Testis (tissue), 2 donors: ENCODE measurements around the gene LCT.

Experiments used
- POLR2A ChIP-seq: fragments of 450-650 bp; IDR thresholded peaks from one replicate; pipeline ENCODE4 v1.6.1; 2017; ENCODE audit warnings: antibody characterized with exemption, mild to moderate bottlenecking, moderate library complexity
- TF ChIP-seq, protein P1 (sequence below), 3 experiments: fragments of 450-650 bp in 2 of 3; fragments of 200-600 bp in 1 of 3; sonication (generic) in 1 of 3; IDR thresholded peaks; one replicate each; pipeline ENCODE4 v1.5.1; 2016 to 2019; ENCODE audit warnings: antibody characterized with exemption in 3 of 3, mild to moderate bottlenecking in 2 of 3, moderate library complexity in 1 of 3

DNA sequence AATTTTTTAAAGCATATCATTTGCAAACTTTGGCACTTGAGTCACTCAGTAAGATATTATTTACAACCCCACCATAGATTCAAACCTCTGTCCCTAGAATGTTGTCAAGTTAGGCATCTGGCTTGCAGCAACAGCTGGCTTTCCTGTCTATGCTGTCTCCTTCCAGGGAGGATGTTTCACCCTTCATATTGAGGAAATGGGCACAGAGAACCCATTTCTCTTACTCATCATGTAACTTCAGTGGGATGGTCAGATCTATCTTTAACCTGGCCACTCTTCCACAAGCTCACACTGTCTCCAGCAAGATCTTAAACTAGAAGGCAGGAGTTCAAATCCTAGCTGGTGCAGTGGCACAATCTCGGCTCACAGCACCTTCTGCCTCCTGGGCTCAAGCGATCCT lies 15.8 kb downstream of the LCT start:
- TF ChIP-seq, protein P1, sequence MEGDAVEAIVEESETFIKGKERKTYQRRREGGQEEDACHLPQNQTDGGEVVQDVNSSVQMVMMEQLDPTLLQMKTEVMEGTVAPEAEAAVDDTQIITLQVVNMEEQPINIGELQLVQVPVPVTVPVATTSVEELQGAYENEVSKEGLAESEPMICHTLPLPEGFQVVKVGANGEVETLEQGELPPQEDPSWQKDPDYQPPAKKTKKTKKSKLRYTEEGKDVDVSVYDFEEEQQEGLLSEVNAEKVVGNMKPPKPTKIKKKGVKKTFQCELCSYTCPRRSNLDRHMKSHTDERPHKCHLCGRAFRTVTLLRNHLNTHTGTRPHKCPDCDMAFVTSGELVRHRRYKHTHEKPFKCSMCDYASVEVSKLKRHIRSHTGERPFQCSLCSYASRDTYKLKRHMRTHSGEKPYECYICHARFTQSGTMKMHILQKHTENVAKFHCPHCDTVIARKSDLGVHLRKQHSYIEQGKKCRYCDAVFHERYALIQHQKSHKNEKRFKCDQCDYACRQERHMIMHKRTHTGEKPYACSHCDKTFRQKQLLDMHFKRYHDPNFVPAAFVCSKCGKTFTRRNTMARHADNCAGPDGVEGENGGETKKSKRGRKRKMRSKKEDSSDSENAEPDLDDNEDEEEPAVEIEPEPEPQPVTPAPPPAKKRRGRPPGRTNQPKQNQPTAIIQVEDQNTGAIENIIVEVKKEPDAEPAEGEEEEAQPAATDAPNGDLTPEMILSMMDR (IDR thresholded peaks at IDR 0.05) = no peak
- TF ChIP-seq POLR2A = no peak
